Neuronal stem cell (in vitro differentiated cells): ENCODE data around the gene CYP27B1.

ENCODE experiments used
- DNase-seq: peaks from one replicate; pipeline ENCODE4 v3.0.0-alpha.2; 2013; ENCODE audit warnings: low spot score
- H2AFZ ChIP-seq: one replicate; pipeline ENCODE4 v1.6.1; 2013; ENCODE audit warnings: mild to moderate bottlenecking, low read length, inconsistent platforms
- H2AK5ac ChIP-seq: 2 replicates; pipeline ENCODE4 v1.6.1; 2013; ENCODE audit warnings: low read depth, mild to moderate bottlenecking, inconsistent platforms, low read length, moderate library complexity, mixed read lengths
- H2BK120ac ChIP-seq: 2 replicates; pipeline ENCODE4 v1.6.1; 2013; ENCODE audit warnings: low read depth, mild to moderate bottlenecking, inconsistent platforms, low read length, moderate library complexity, mixed read lengths
- H2BK12ac ChIP-seq: one replicate; pipeline ENCODE4 v1.6.1; 2013; ENCODE audit warnings: low read length, inconsistent platforms
- H2BK15ac ChIP-seq: 2 replicates; pipeline ENCODE4 v1.6.1; 2013; ENCODE audit warnings: mild to moderate bottlenecking, low read length, inconsistent platforms, mixed read lengths
- H2BK5ac ChIP-seq: one replicate; pipeline ENCODE4 v1.6.1; 2013; ENCODE audit warnings: inconsistent platforms, mild to moderate bottlenecking, low read length, moderate library complexity
- H3K14ac ChIP-seq: one replicate; pipeline ENCODE4 v1.6.1; 2013; ENCODE audit warnings: low read length, inconsistent platforms
- H3K18ac ChIP-seq: 2 replicates; pipeline ENCODE4 v1.6.1; 2013; ENCODE audit warnings: low read length, inconsistent platforms
- H3K23ac ChIP-seq: 2 replicates; pipeline ENCODE4 v1.6.1; 2013; ENCODE audit warnings: low read depth, mild to moderate bottlenecking, mixed read lengths, low read length, inconsistent platforms; ENCODE audit not compliant: poor library complexity
- H3K27ac ChIP-seq: replicated peaks from 3 replicates; pipeline ENCODE4 v1.5.1; 2013; ENCODE audit warnings: low read length, inconsistent platforms
- H3K27me3 ChIP-seq, 3 experiments: 2 replicates each; pipeline ENCODE4 v1.6.1; 2013; ENCODE audit warnings: low read length in 3 of 3, mild to moderate bottlenecking in 2 of 3, inconsistent platforms in 1 of 3, low read depth in 1 of 3, mixed read lengths in 1 of 3, moderate library complexity in 1 of 3; ENCODE audit not compliant: control insufficient read depth in 3 of 3, insufficient read depth in 3 of 3
- H3K36me3 ChIP-seq, 2 donors: replicated peaks in 1 of 2; 2 replicates each; pipeline ENCODE4 v1.6.1; 2013; ENCODE audit warnings: low read length in 2 of 2; ENCODE audit not compliant: control insufficient read depth in 2 of 2, insufficient read depth in 2 of 2
- H3K4ac ChIP-seq: 2 replicates; pipeline ENCODE4 v1.6.1; 2013; ENCODE audit warnings: inconsistent platforms, mild to moderate bottlenecking, low read length, moderate library complexity
- H3K4me1 ChIP-seq, 2 donors: 1 replicate in 1 of 2; 2 replicates in 1 of 2; pipeline ENCODE4 v1.6.1; 2013; ENCODE audit warnings: low read length in 2 of 2, low read depth in 1 of 2; ENCODE audit not compliant: control insufficient read depth in 2 of 2, insufficient read depth in 1 of 2
- H3K4me2 ChIP-seq: one replicate; pipeline ENCODE4 v1.6.1; 2013; ENCODE audit warnings: mild to moderate bottlenecking, low read length, inconsistent platforms; ENCODE audit not compliant: insufficient read depth, poor library complexity, severe bottlenecking
- H3K4me3 ChIP-seq, 2 donors: 2 replicates each; pipeline ENCODE4 v1.5.1; 2013; ENCODE audit warnings: low read length in 2 of 2, mild to moderate bottlenecking in 2 of 2, inconsistent platforms in 1 of 2, moderate library complexity in 1 of 2
- H3K79me1 ChIP-seq: one replicate; pipeline ENCODE4 v1.6.1; 2013; ENCODE audit warnings: low read depth, mild to moderate bottlenecking, inconsistent platforms, low read length, moderate library complexity
- H3K9ac ChIP-seq: one replicate; pipeline ENCODE4 v1.6.1; 2013; ENCODE audit warnings: mild to moderate bottlenecking, low read depth, low read length, inconsistent platforms; ENCODE audit not compliant: poor library complexity
- H3K9me3 ChIP-seq, 2 donors: replicated peaks in 1 of 2; 2 replicates each; pipeline versions ENCODE3 to v1.6.1; 2013; ENCODE audit warnings: low read length in 2 of 2, mild to moderate bottlenecking in 2 of 2, inconsistent platforms in 1 of 2, low read depth in 1 of 2, mixed read lengths in 1 of 2, moderate library complexity in 1 of 2; ENCODE audit not compliant: control insufficient read depth in 2 of 2, insufficient read depth in 1 of 2
- H4K8ac ChIP-seq: one replicate; pipeline ENCODE4 v1.6.1; 2013; ENCODE audit warnings: low read depth, mild to moderate bottlenecking, inconsistent platforms, low read length, moderate library complexity
- H4K91ac ChIP-seq: one replicate; pipeline ENCODE4 v1.6.1; 2013; ENCODE audit warnings: low read length, low read depth, mild to moderate bottlenecking, inconsistent platforms; ENCODE audit not compliant: poor library complexity
- WGBS, 2 donors: extraction: QIAGEN DNeasy Blood & Tissue Kit; methylation state at CpG; one replicate each; pipeline ENCODE4 v1.1.7; 2013; ENCODE audit warnings: missing lambda C conversion rate in 2 of 2, mixed read lengths in 1 of 2; ENCODE audit not compliant: insufficient read length in 2 of 2, insufficient replicate concordance in 1 of 2; ENCODE audit errors: extremely low coverage in 2 of 2; 5-methylcytosine and 5-hydroxymethylcytosine counted together

CYP27B1 gene

GRCh38 chr12:57810450-57810849 is 43.6 kb upstream of the CYP27B1 start:
- Histone ChIP-seq H3K27ac (no peak overlapping the region), H3K18ac (no peak overlapping the region), H3K4me1 (no peaks in the 10 kb centered on the region), H2AFZ (no peak overlapping the region), H3K9me3 (no peaks in the 10 kb centered on the region), H3K79me1 (no peaks in the 10 kb centered on the region), H3K4me3 (no peak overlapping the region), H2BK120ac (no peak overlapping the region), H3K4ac (no peak overlapping the region), H2BK5ac (no peak overlapping the region), H3K27me3 (peaks cover 0 to 2% (median 0%) of the 10 kb centered on the region in 3 experiments), H3K14ac (no peak overlapping the region), H2AK5ac (no peak overlapping the region), H3K9ac (no peak overlapping the region), H3K36me3 (peaks cover 11 to 46% of the 10 kb centered on the region in 2 donors), H2BK12ac (no peak overlapping the region), H3K23ac (no peak overlapping the region), H4K8ac (no peak overlapping the region), H4K91ac (no peak overlapping the region), H3K4me2 (no peak overlapping the region), H2BK15ac (no peak overlapping the region)
- no CpG with 5 or more reads among the region's 5 CpGs for WGBS, 2 donors
- DNase-seq = no peak

GRCh38 chr12:57809425-57809824 is 42.5 kb upstream of the CYP27B1 start:
- no peak overlapping the region for H2AK5ac ChIP-seq
- WGBS, 2 donors = no CpG with 5 or more reads among the region's 3 CpGs
- H3K4me2 ChIP-seq = no peak overlapping the region
- H3K9me3 ChIP-seq = no peaks in the 10 kb centered on the region
- no peak overlapping the region for H3K4ac ChIP-seq
- no peak overlapping the region for H3K4me3 ChIP-seq
- H3K23ac ChIP-seq = no peak overlapping the region
- DNase-seq = no peak
- no peak overlapping the region for H3K9ac ChIP-seq
- no peak overlapping the region for H2BK12ac ChIP-seq
- no peaks in the 10 kb centered on the region for H3K79me1 ChIP-seq
- no peak overlapping the region for H4K91ac ChIP-seq
- no peak overlapping the region for H4K8ac ChIP-seq
- H2BK5ac ChIP-seq = no peak overlapping the region
- no peak overlapping the region for H3K14ac ChIP-seq
- no peaks in the 10 kb centered on the region for H3K4me1 ChIP-seq
- H2AFZ ChIP-seq = no peak overlapping the region
- no peak overlapping the region for H3K18ac ChIP-seq
- no peak overlapping the region for H2BK15ac ChIP-seq
- peaks cover 0 to 2% (median 0%) of the 10 kb centered on the region in 3 experiments for H3K27me3 ChIP-seq
- peaks cover 11 to 47% of the 10 kb centered on the region in 2 donors for H3K36me3 ChIP-seq
- H2BK120ac ChIP-seq = no peak overlapping the region
- no peak overlapping the region for H3K27ac ChIP-seq

DNA sequence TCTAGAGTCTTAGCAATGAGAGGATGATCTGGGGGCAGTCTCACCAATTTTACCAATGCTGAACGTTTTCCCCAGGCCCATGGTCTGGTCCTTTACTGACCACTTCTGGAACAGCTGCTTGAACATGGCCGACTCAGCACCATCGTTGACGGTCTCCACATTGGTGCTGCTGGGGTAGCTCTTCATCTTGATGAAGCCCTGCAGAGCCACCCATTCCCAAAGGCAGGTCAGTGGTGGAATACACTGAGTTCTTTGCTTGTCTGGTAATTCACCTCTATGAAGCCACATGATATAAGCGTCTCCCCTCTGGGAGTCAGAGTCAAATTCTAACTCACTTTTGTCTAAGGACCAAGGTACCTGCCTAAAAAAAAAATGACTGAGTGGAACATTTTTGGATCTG is 41.5 kb upstream of the CYP27B1 start:
- H2BK5ac ChIP-seq = no peak overlapping the region
- no CpG with 5 or more reads among the region's 5 CpGs for WGBS, 2 donors
- no peak overlapping the region for H3K23ac ChIP-seq
- no peak overlapping the region for H3K14ac ChIP-seq
- H3K4ac ChIP-seq = no peak overlapping the region
- H3K4me3 ChIP-seq = no peak overlapping the region
- DNase-seq = no peak
- H3K9me3 ChIP-seq = no peaks in the 10 kb centered on the region
- no peak overlapping the region for H4K8ac ChIP-seq
- H3K27me3 ChIP-seq = peaks cover 0 to 2% (median 0%) of the 10 kb centered on the region in 3 experiments
- no peak overlapping the region for H4K91ac ChIP-seq
- H3K79me1 ChIP-seq = no peaks in the 10 kb centered on the region
- no peak overlapping the region for H3K27ac ChIP-seq
- peaks cover 11 to 56% of the 10 kb centered on the region in 2 donors for H3K36me3 ChIP-seq
- no peak overlapping the region for H3K18ac ChIP-seq
- H2AFZ ChIP-seq = no peak overlapping the region
- no peak overlapping the region for H3K9ac ChIP-seq
- H2AK5ac ChIP-seq = no peak overlapping the region
- no peak overlapping the region for H2BK15ac ChIP-seq
- H2BK120ac ChIP-seq = no peak overlapping the region
- H3K4me2 ChIP-seq = no peak overlapping the region
- no peak overlapping the region for H2BK12ac ChIP-seq
- H3K4me1 ChIP-seq = no peaks in the 10 kb centered on the region

DNA sequence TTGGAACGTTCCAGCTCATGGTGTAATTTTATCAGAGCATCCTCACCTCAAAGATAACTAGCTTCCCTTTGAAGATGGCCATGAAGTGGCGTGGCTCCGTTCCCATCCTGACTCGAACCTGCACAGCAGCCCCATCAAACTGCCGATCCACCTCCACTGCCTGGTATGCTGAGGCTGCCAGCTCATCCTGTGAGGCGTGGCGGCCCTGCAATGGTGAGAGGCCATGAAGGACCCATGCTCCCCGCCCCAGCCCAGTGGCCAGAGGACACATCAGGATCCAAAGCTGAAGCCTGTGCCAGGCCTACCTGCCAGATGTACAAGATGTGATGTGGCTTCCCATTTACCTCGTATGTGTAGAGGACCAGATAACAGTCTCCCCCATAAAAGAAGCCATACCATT is 40.4 kb upstream of the CYP27B1 start:
- no peaks in the 10 kb centered on the region for H3K79me1 ChIP-seq
- no peak for DNase-seq
- no CpG with 5 or more reads among the region's 9 CpGs for WGBS, 2 donors

More for the DNA sequence above, 40.4 kb upstream of the CYP27B1 start:
- H2BK15ac ChIP-seq = no peak overlapping the region
- H3K23ac ChIP-seq = no peak overlapping the region
- H2BK120ac ChIP-seq = no peak overlapping the region
- no peak overlapping the region for H2AFZ ChIP-seq
- H2BK12ac ChIP-seq = no peak overlapping the region
- no peak overlapping the region for H4K8ac ChIP-seq
- peaks cover 10 to 66% of the 10 kb centered on the region in 2 donors for H3K36me3 ChIP-seq
- peak overlapping the region in 1 of 2 donors; percentile 65 for H3K4me3 ChIP-seq
- no peaks in the 10 kb centered on the region for H3K27me3 ChIP-seq
- no peak overlapping the region for H2BK5ac ChIP-seq
- no peak overlapping the region for H2AK5ac ChIP-seq
- H3K14ac ChIP-seq = no peak overlapping the region
- H3K4me2 ChIP-seq = no peak overlapping the region
- H3K4ac ChIP-seq = no peak overlapping the region
- H3K18ac ChIP-seq = no peak overlapping the region
- no peaks in the 10 kb centered on the region for H3K4me1 ChIP-seq
- no peak overlapping the region for H3K9ac ChIP-seq
- H4K91ac ChIP-seq = no peak overlapping the region
- no peak overlapping the region for H3K27ac ChIP-seq
- no peaks in the 10 kb centered on the region for H3K9me3 ChIP-seq
